ENCODE data around the gene IDE. TPM values are rescaled to one million over a fixed set of nuclear protein-coding genes. Genes with fewer than 3 reads are reported as not detected.

IDE gene
- total and polyA plus RNA-seq, 9 of the 15 experiments (the other 6 are each of a cell fraction or from before 2014, with no cell fraction given), result 10.2 to 50.6 (median 33.2) TPM

GRCh38 chr10:92592761-92593618, 19.1 kb upstream of the IDE start, which contains the start of gene KIF11:
Gene KIF11 (plus strand): TSS chr10:92593130. CDS start chr10:92593376, 246 bp downstream.
- CTCF ChIA-PET (ENCODE audit: low intra/inter-chr PET ratio), result no interaction called here
- BruUV-seq (replicated peaks), result no TSS peak
- no peaks in the 10 kb centered on the region for H4K20me1 ChIP-seq (replicated peaks; ENCODE audit: control insufficient read depth, insufficient read depth, low read length)
- H2AFZ ChIP-seq (ENCODE audit: low read depth, low read length), result peak within 1 kb of the TSS; percentile 71
- peak within 1 kb of the TSS; percentile 64 for H3K4me3 ChIP-seq
- FAIRE-seq (peak; percentile 91), DNase-seq (ENCODE audit: extremely low read depth in 1 of 4, low spot score in 3 of 4) (peak; percentile 80 to 97 (median 86)), ATAC-seq (peak; percentile 80)
- intact Hi-C loops (cut with micrococcal nuclease) (loop anchor here (1.0 to 10.0 kb wide), 4 partner anchors 164 to 482 kb away; partner anchors contain the start of gene CYP26A1), in situ Hi-C loops (cut with MboI) (no loop called here)
- H3K9ac ChIP-seq (ENCODE audit: insufficient read depth in 1 of 2, low read depth in 2 of 2, low read length in 2 of 2), result peak within 1 kb of the TSS; percentile 87 to 94
- peak within 1 kb of the TSS; percentile 89 for H3K27ac ChIP-seq (ENCODE audit: extremely low read depth, low read depth, low read length)
- H3K36me3 ChIP-seq (ENCODE audit: control insufficient read depth, insufficient read depth, low read length), result no peaks in the 10 kb centered on the region
- no peaks in the 10 kb centered on the region for H3K27me3 ChIP-seq (ENCODE audit: control insufficient read depth in 2 of 2, insufficient read depth in 2 of 2, low read length in 2 of 2)
- H3K9me1 ChIP-seq (ENCODE audit: control insufficient read depth, insufficient read depth, low read length), result no peaks in the 10 kb centered on the region
- H3K4me1 ChIP-seq (replicated peaks in 1 of 2; ENCODE audit: control insufficient read depth in 2 of 2, insufficient read depth in 2 of 2, low read length in 2 of 2), result peaks cover 10 to 18% of the 10 kb centered on the region in 2 experiments; a peak in 4 of 5 replicates
- WGBS (ENCODE audit: insufficient coverage, low coverage, missing lambda C conversion rate), result under 1% methylated on average over 47 of the region's 61 CpGs
- peak within 1 kb of the TSS; percentile 75 for H3K4me2 ChIP-seq (ENCODE audit: insufficient read depth, low read length)
- POLR2A ChIA-PET, result interaction anchor here (0.6 kb wide), 1 partner anchor 80 kb away, joined by 3 read pairs; no protein-coding TSS in a partner anchor
- peaks cover 53% of the 10 kb centered on the region for H3K79me2 ChIP-seq (ENCODE audit: control insufficient read depth, insufficient read depth, low read length)
- H3K9me3 ChIP-seq (replicated peaks; ENCODE audit: control insufficient read depth, insufficient read depth, low read depth, low read length), result no peaks in the 10 kb centered on the region
- TF ChIP-seq CBFB (CRISPR knock-in tag; IDR thresholded peaks at IDR 0.05) (no peak), PHF21A (IDR thresholded peaks at IDR 0.05; ENCODE audit: borderline replicate concordance, low read depth) (no peak; the same call in 1 of the 2 replicates), ZNF324 (CRISPR knock-in tag; IDR thresholded peaks at IDR 0.05) (no peak), FIP1L1 (IDR thresholded peaks at IDR 0.05; ENCODE audit: low read depth, low read length, poor library complexity, severe bottlenecking) (peak; percentile 35), FOXM1 (IDR thresholded peaks at IDR 0.05; ENCODE audit: low read depth) (peak; percentile 98), FOXM1 (CRISPR knock-in tag; IDR thresholded peaks at IDR 0.05; ENCODE audit: low read depth) (peak; percentile 98), MBD1 (CRISPR knock-in tag; IDR thresholded peaks at IDR 0.05) (no peak), VEZF1 (CRISPR knock-in tag; IDR thresholded peaks at IDR 0.05) (no peak), HNRNPUL1 (IDR thresholded peaks at IDR 0.05; ENCODE audit: low read length) (no peak), ZBTB11 (CRISPR knock-in tag; IDR thresholded peaks at IDR 0.05) (no peak), HDAC3 (IDR thresholded peaks at IDR 0.05; ENCODE audit: borderline replicate concordance, partially characterized antibody) (peak; percentile 36), POLR2A (conservative IDR thresholded peaks at IDR 0.05) (peak; percentile 95)
- TF ChIP-seq, protein P1, sequence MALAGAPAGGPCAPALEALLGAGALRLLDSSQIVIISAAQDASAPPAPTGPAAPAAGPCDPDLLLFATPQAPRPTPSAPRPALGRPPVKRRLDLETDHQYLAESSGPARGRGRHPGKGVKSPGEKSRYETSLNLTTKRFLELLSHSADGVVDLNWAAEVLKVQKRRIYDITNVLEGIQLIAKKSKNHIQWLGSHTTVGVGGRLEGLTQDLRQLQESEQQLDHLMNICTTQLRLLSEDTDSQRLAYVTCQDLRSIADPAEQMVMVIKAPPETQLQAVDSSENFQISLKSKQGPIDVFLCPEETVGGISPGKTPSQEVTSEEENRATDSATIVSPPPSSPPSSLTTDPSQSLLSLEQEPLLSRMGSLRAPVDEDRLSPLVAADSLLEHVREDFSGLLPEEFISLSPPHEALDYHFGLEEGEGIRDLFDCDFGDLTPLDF (CRISPR knock-in tag; IDR thresholded peaks at IDR 0.05), result peak; percentile 91

Measured in K562 (cell line).